ENCODE measurements around the gene CCDC107. TPM values are rescaled to one million over a fixed set of nuclear protein-coding genes. Genes with fewer than 3 reads are reported as not detected.
A peak's percentile ranks its signal among the peaks of the same experiment; 100 is the strongest.

The CCDC107 gene
- total and polyA plus RNA-seq, 2 of the 13 experiments (the other 11 are each of a cell fraction or from before 2014, with no cell fraction given): 7.1 to 15.2 TPM

- peak; percentile 85 for TF ChIP-seq PAXIP1 (CRISPR knock-in tag; conservative IDR thresholded peaks at IDR 0.05)
- 0 out of 2 replicates have a peak, but pooled peaks have one; percentile 20 for TF ChIP-seq ZNF317 (CRISPR knock-in tag; IDR thresholded peaks at IDR 0.05)
- TF ChIP-seq ZNF609 (CRISPR knock-in tag; IDR thresholded peaks at IDR 0.05; ENCODE audit: borderline replicate concordance): peak; percentile 59; the same call in 1 of the 2 replicates
- peak in 1 of 2 experiments; percentile 70; a peak in 2 of 4 replicates for TF ChIP-seq EP300 (IDR thresholded peaks at IDR 0.05; ENCODE audit: low read depth in 2 of 2, low read length in 2 of 2)
- peak; percentile 23; the same call in 1 of the 2 replicates for TF ChIP-seq EP300 (CRISPR knock-in tag; IDR thresholded peaks at IDR 0.05; ENCODE audit: borderline replicate concordance)
- TF ChIP-seq ZNF775 (CRISPR knock-in tag; IDR thresholded peaks at IDR 0.05; ENCODE audit: borderline replicate concordance): no peak
- TF ChIP-seq MLX (CRISPR knock-in tag; IDR thresholded peaks at IDR 0.05): no peak
- TF ChIP-seq SATB2 (CRISPR knock-in tag; IDR thresholded peaks at IDR 0.05): no peak
- TF ChIP-seq SOX5 (CRISPR knock-in tag; IDR thresholded peaks at IDR 0.05; ENCODE audit: borderline replicate concordance): peak; percentile 82
- TF ChIP-seq TBL1XR1 (IDR thresholded peaks at IDR 0.05; ENCODE audit: borderline replicate concordance, low read length, partially characterized antibody): no peak
- TF ChIP-seq DNMT3B (CRISPR knock-in tag; conservative IDR thresholded peaks at IDR 0.05): no peak; the same call in 1 of the 2 replicates
- TF ChIP-seq ZNF780A (CRISPR knock-in tag; IDR thresholded peaks at IDR 0.05): 0 out of 2 replicates have a peak, but pooled peaks have one; percentile 42
- TF ChIP-seq SMAD1 (CRISPR knock-in tag; IDR thresholded peaks at IDR 0.05; ENCODE audit: borderline replicate concordance, low read depth): no peak
- TF ChIP-seq ZMYM2 (CRISPR knock-in tag; IDR thresholded peaks at IDR 0.05): no peak
- peak; percentile 61 for TF ChIP-seq ELF3 (CRISPR knock-in tag; IDR thresholded peaks at IDR 0.05)
- no peak; a peak in 1 of 4 replicates for TF ChIP-seq KLF16 (CRISPR knock-in tag; IDR thresholded peaks at IDR 0.05)
Observed at GRCh38 chr9:35669331-35670145, 11.4 kb downstream of the CCDC107 start (continued).
